Medulla oblongata (tissue), 1 donor: ENCODE results near the gene DNASE2B.

ENCODE experiments used
- DNase-seq: peaks from one replicate; pipeline ENCODE4 v3.0.0-alpha.2; 2015; ENCODE audit errors: extremely low spot score

The DNASE2B gene

DNA sequence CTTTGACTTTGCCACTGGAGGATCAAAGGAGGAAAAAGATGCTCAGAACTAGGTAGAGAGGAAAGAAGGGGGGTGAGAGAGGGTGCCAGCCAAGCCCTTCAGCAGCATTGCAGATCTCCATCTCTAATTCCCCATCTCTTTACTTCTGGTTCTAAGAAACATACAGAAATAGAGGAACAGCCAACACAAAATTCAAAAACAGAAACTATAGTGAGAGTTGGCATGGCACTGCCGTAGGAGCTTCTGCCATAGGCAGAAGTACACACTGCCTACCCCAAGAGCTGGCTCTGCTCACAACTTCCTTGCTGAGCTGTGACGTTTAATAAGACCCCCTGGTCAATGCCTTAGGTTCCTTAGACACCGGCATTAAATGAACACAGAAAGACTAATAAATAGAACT, 54.2 kb downstream of the DNASE2B start:
- no peak for DNase-seq

DNA sequence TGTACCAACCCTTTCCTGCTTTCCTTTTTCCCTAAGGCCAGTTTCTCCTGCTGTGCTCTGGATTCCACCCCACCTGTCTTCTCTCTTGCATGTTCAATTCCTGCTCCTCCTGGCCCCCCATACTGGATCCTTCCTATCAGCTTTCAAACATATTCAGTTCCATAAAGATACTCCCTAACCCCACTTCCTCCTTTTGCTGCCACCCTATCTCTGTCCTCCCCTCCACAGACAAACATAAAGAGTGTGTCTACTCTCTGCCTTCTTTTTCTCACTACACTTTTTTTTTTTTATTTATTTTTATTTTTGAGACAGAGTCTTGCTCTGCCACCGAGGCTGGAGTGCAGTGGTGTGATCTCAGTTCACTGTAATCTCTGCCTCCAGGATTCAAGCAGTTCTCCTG, 63.8 kb downstream of the DNASE2B start:
- no peak for DNase-seq
